ENCODE measurements around the gene SCAPER. TPM values are rescaled to one million over a fixed set of nuclear protein-coding genes. Genes with fewer than 3 reads are reported as not detected.

SCAPER gene
- total RNA-seq, 1 experiment from 2014 or later = 7.4 TPM

DNA sequence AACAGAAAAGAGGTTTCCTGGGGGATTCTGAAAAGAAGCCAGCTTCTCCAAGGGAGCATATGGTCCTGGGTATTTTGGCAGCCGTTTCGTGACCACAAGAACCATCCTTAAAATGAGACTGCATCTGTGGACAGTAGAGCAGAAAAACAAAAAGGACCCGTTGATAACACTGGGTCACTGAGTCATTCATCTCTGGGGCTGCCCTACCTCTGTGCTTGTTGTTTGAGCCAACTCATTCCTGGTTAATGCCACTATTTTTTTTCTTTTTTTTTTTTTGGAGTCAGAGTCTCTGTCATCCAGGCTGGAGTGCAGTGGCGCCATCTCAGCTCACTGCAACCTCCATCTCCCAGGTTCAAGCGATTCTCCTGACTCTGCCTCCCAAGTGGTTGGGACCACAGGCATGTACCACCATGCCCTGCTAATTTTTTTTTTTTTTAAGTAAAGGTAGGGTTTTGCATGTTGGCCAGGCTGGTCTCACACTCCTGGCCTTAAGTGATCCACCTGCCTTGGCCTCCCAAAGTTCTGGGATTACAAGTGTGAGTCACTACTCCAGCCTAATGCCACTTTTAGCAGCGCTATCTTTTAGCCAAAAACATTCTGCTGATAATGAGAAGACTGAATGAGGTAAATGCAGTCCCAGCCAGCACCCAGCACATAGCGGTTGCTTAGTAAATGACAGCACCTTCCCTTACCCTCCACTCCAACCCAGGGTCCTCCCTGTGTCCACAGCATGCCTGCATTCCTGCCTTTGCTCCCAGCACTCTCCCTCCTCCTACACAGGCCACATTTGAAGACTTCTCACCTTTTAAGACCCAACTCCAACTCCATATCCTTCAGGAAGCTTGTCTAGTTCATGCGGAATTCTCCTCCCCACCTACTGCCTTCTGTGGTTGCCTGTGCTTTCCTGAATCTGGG lies 577.7 kb downstream of the SCAPER start:
- Histone ChIP-seq H4K20me1 (ENCODE audit: control insufficient read depth, insufficient read depth, insufficient read length) (no peaks in the 10 kb centered on the region), H4K8ac (replicated peaks; ENCODE audit: insufficient read length, low read depth, low read length) (no peak overlapping the region), H2AFZ (ENCODE audit: low read length) (no peak overlapping the region), H3K4ac (ENCODE audit: low read depth, low read length) (no peak overlapping the region), H4K5ac (ENCODE audit: insufficient read length, low read depth, low read length) (no peak overlapping the region), H3K23ac (ENCODE audit: insufficient read length, low read depth, low read length) (no peak overlapping the region), H3K56ac (ENCODE audit: insufficient read length, low read depth, low read length) (no peak overlapping the region), H2BK12ac (ENCODE audit: insufficient read length, low read depth, low read length) (no peak overlapping the region), H3K79me1 (ENCODE audit: insufficient read depth, low read depth, low read length, poor library complexity, severe bottlenecking) (no peaks in the 10 kb centered on the region), H4K91ac (ENCODE audit: insufficient read length, low read depth, low read length) (no peak overlapping the region), H3K14ac (ENCODE audit: insufficient read depth, low read length) (no peak overlapping the region), H3K9ac (ENCODE audit: extremely low read depth, insufficient read length, low read length) (no peak overlapping the region), H3K9me3 (ENCODE audit: control insufficient read depth, low read depth, low read length) (no peaks in the 10 kb centered on the region), H3K27ac (ENCODE audit: insufficient read length, low read depth, low read length) (no peak overlapping the region), H3K27me3 (ENCODE audit: insufficient read depth, low read length) (no peaks in the 10 kb centered on the region; the same call in 1 of the 2 replicates), H3K18ac (ENCODE audit: insufficient read length, low read depth, low read length) (no peak overlapping the region), H2BK5ac (ENCODE audit: insufficient read length, low read length) (no peak overlapping the region), H2BK120ac (ENCODE audit: low read depth, low read length, poor library complexity, severe bottlenecking) (no peak overlapping the region), H3K4me1 (ENCODE audit: insufficient read depth, low read length) (no peaks in the 10 kb centered on the region), H2AK5ac (ENCODE audit: insufficient read length, low read length) (no peak overlapping the region), H3K79me2 (ENCODE audit: insufficient read depth, low read length) (no peaks in the 10 kb centered on the region), H2BK15ac (ENCODE audit: low read depth, low read length) (no peak overlapping the region), H2BK20ac (ENCODE audit: low read depth, low read length, poor library complexity, severe bottlenecking) (no peak overlapping the region), H3K4me2 (ENCODE audit: insufficient read depth, insufficient read length, low read length) (no peak overlapping the region), H3T11ph (ENCODE audit: low read length) (no peak overlapping the region), H3K23me2 (ENCODE audit: insufficient read length, low read depth, low read length, poor library complexity, severe bottlenecking) (no peaks in the 10 kb centered on the region)
- Mint-ChIP-seq H3K27ac (no peak overlapping the region), H3K36me3 (ENCODE audit: insufficient read depth in 1 of 3, low read depth in 3 of 3) (no peaks in the 10 kb centered on the region), H3K4me3 (no peak overlapping the region), H3K27me3 (ENCODE audit: low read depth) (peaks cover 40% of the 10 kb centered on the region), H3K9me3 (no peaks in the 10 kb centered on the region), H3K4me1 (peaks cover 7% of the 10 kb centered on the region in 2 experiments)
- TF ChIP-seq, protein P1, sequence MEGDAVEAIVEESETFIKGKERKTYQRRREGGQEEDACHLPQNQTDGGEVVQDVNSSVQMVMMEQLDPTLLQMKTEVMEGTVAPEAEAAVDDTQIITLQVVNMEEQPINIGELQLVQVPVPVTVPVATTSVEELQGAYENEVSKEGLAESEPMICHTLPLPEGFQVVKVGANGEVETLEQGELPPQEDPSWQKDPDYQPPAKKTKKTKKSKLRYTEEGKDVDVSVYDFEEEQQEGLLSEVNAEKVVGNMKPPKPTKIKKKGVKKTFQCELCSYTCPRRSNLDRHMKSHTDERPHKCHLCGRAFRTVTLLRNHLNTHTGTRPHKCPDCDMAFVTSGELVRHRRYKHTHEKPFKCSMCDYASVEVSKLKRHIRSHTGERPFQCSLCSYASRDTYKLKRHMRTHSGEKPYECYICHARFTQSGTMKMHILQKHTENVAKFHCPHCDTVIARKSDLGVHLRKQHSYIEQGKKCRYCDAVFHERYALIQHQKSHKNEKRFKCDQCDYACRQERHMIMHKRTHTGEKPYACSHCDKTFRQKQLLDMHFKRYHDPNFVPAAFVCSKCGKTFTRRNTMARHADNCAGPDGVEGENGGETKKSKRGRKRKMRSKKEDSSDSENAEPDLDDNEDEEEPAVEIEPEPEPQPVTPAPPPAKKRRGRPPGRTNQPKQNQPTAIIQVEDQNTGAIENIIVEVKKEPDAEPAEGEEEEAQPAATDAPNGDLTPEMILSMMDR (conservative IDR thresholded peaks at IDR 0.05) = no peak
- no CpG with 5 or more reads among the region's 8 CpGs for WGBS (ENCODE audit: extremely low coverage, insufficient read length, low lambda C conversion rate)
- no peak for DNase-seq

Data from H9 (cell line).